A673 (cell line): Measurements from ENCODE around the gene SUPT3H. TPM values are rescaled to one million over a fixed set of nuclear protein-coding genes. Genes with fewer than 3 reads are reported as not detected.

ENCODE experiments used
- BruUV-seq: library from RNA; stranded (reverse); fragments of 400-500 nt; replicated peaks from 2 replicates; lab custom pipeline; 2021; lab: Mats Ljungman, UMichigan
- CTCF ChIA-PET: fragments of 300-600 bp; sonication (Branson Sonifier 250); formaldehyde crosslinking; loops from one replicate; lab custom pipeline; 2022; ENCODE audit warnings: antibody characterized with exemption; lab: Charles Lee
- POLR2A ChIA-PET: fragments of 300-600 bp; sonication (Branson Sonifier 250); formaldehyde crosslinking; loops from one replicate; lab custom pipeline; 2022; ENCODE audit warnings: antibody characterized with exemption; ENCODE audit not compliant: low non-redundant PET; lab: Charles Lee
- DNase-seq: peaks from one replicate; pipeline ENCODE4 v3.0.0-alpha.2; 2015; ENCODE audit warnings: low spot score
- H3K27ac ChIP-seq: fragments of 200-600 bp; sonication (generic); 2 replicates; pipeline ENCODE4 v1.5.1; 2016; ENCODE audit warnings: mixed run types, low read depth, mild to moderate bottlenecking, mixed read lengths, antibody characterized with exemption, low read length; ENCODE audit not compliant: poor library complexity, severe bottlenecking
- H3K27me3 ChIP-seq: fragments of 200-600 bp; sonication (generic); replicated peaks from 2 replicates; pipeline ENCODE4 v1.6.1; 2017; ENCODE audit warnings: mixed run types, low read depth, mild to moderate bottlenecking, mixed read lengths, antibody characterized with exemption, low read length; ENCODE audit not compliant: insufficient read depth, poor library complexity
- H3K36me3 ChIP-seq: fragments of 200-600 bp; sonication (generic); 2 replicates; pipeline ENCODE4 v1.6.1; 2016; ENCODE audit warnings: mixed run types, mild to moderate bottlenecking, mixed read lengths, antibody characterized with exemption, low read length; ENCODE audit not compliant: insufficient read depth, poor library complexity, severe bottlenecking
- H3K4me1 ChIP-seq: fragments of 200-600 bp; sonication (generic); 2 replicates; pipeline ENCODE4 v1.6.1; 2017; ENCODE audit warnings: mixed run types, mild to moderate bottlenecking, mixed read lengths, antibody characterized with exemption, low read length; ENCODE audit not compliant: insufficient read depth, poor library complexity, severe bottlenecking
- H3K4me3 ChIP-seq: fragments of 200-600 bp; sonication (generic); 2 replicates; pipeline ENCODE4 v1.5.1; 2016; ENCODE audit warnings: low read depth, mixed run types, mild to moderate bottlenecking, mixed read lengths, low read length; ENCODE audit not compliant: poor library complexity, severe bottlenecking
- H3K9me3 ChIP-seq: fragments of 200-600 bp; sonication (generic); 2 replicates; pipeline ENCODE4 v1.6.1; 2016; ENCODE audit warnings: mixed run types, low read depth, mild to moderate bottlenecking, mixed read lengths, antibody characterized with exemption, low read length; ENCODE audit not compliant: poor library complexity, severe bottlenecking
- EZH2 ChIP-seq: fragments of 200-600 bp; sonication (generic); IDR thresholded peaks from 2 replicates; pipeline ENCODE4 v1.6.1; 2017; ENCODE audit warnings: borderline replicate concordance, low read depth, mild to moderate bottlenecking, mixed read lengths, antibody characterized with exemption, low read length; ENCODE audit not compliant: poor library complexity, severe bottlenecking
- intact Hi-C: fragments of 100-400 bp; cut with micrococcal nuclease; formaldehyde crosslinking; loops from one replicate; pipeline ENCODE4 v1.10.0; 2022; ENCODE audit not compliant: unreplicated experiment
- total RNA-seq: library from RNA; stranded (reverse); gene quantifications from 2 replicates; pipeline ENCODE4 v1.2.3, GENCODE V29; 2021
- TF ChIP-seq, protein P1 (sequence below): fragments of 300-800, 200-600 bp; sonication (generic); conservative IDR thresholded peaks from 2 replicates; pipeline ENCODE4 v1.5.1; 2017; ENCODE audit warnings: low read depth, mild to moderate bottlenecking, antibody characterized with exemption, low read length, moderate library complexity, mixed read lengths

Gene SUPT3H
- total RNA-seq, 1 experiment from 2014 or later, result 10.8 TPM

DNA sequence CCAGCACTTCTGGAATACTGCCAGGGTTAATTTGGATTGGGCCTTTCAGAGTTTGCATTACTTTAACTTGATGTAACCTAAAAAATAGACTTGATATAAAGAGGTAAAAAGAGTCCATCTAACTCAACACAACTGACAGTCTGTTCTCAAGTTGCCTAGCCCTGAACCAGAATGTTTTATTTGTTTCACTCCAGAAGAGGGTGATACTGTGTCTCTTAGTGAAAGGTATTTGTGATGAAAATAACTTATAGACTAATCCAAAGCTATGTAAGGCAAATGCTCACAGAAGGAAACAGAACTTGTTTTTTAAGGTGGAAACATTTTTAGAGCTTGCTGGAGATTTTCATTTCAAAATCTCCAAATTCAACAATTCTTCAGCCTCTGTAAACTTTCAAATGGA is 518.7 kb downstream of the SUPT3H start:
- TF ChIP-seq EZH2, result no peak
- TF ChIP-seq, protein P1, sequence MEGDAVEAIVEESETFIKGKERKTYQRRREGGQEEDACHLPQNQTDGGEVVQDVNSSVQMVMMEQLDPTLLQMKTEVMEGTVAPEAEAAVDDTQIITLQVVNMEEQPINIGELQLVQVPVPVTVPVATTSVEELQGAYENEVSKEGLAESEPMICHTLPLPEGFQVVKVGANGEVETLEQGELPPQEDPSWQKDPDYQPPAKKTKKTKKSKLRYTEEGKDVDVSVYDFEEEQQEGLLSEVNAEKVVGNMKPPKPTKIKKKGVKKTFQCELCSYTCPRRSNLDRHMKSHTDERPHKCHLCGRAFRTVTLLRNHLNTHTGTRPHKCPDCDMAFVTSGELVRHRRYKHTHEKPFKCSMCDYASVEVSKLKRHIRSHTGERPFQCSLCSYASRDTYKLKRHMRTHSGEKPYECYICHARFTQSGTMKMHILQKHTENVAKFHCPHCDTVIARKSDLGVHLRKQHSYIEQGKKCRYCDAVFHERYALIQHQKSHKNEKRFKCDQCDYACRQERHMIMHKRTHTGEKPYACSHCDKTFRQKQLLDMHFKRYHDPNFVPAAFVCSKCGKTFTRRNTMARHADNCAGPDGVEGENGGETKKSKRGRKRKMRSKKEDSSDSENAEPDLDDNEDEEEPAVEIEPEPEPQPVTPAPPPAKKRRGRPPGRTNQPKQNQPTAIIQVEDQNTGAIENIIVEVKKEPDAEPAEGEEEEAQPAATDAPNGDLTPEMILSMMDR, result peak; percentile 37; the same call in 1 of the 2 replicates
- Histone ChIP-seq H3K4me1 (peaks cover 42% of the 10 kb centered on the region), H3K9me3 (no peaks in the 10 kb centered on the region), H3K27me3 (no peaks in the 10 kb centered on the region), H3K36me3 (no peaks in the 10 kb centered on the region), H3K27ac (no peak overlapping the region), H3K4me3 (no peak overlapping the region)
- no TSS peak for BruUV-seq
- ChIA-PET CTCF (no interaction called here), POLR2A (no interaction called here)
- DNase-seq, result peak; percentile 9
- intact Hi-C loops, result loop anchor here (5.0 kb wide), 1 partner anchor 518 kb away; the partner anchor contains the start of gene SUPT3H

DNA sequence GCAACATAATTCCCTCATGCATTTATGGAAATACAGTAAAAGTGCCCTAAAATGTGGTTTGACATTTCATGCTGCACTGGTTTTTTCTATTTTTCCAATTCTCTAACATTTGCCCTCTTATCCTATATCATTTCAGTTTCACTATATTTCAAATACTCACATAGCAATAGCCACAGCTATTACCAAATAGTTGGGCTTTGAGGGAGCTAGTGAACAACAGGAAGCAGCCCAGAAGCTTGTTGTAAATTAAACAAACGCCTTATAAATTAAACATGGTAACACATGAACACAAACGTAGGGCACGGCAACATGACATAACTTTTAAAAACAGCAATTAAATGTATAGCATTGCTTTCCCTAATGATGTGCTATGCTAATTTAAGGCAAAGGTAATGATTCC is 521.3 kb downstream of the SUPT3H start:
- Histone ChIP-seq H3K36me3 (no peaks in the 10 kb centered on the region), H3K9me3 (no peaks in the 10 kb centered on the region), H3K4me1 (peaks cover 42% of the 10 kb centered on the region), H3K4me3 (peak overlapping the region; percentile 9), H3K27ac (peak overlapping the region; percentile 60), H3K27me3 (no peaks in the 10 kb centered on the region)
- TF ChIP-seq, protein P1, result no peak
- no peak for TF ChIP-seq EZH2
- ChIA-PET CTCF (interaction anchor here (1.0 to 1.9 kb wide), 2 partner anchors 201 to 381 kb away, joined by 4 to 8 read pairs; no protein-coding TSS in a partner anchor), POLR2A (interaction anchor here (0.6 kb wide), 1 partner anchor 452 kb away, joined by 10 read pairs; no protein-coding TSS in a partner anchor)
- intact Hi-C loops, result loop anchor here (5.0 kb wide), 1 partner anchor 521 kb away; the partner anchor contains the start of gene SUPT3H
- no TSS peak for BruUV-seq
- DNase-seq, result peak; percentile 52

DNA sequence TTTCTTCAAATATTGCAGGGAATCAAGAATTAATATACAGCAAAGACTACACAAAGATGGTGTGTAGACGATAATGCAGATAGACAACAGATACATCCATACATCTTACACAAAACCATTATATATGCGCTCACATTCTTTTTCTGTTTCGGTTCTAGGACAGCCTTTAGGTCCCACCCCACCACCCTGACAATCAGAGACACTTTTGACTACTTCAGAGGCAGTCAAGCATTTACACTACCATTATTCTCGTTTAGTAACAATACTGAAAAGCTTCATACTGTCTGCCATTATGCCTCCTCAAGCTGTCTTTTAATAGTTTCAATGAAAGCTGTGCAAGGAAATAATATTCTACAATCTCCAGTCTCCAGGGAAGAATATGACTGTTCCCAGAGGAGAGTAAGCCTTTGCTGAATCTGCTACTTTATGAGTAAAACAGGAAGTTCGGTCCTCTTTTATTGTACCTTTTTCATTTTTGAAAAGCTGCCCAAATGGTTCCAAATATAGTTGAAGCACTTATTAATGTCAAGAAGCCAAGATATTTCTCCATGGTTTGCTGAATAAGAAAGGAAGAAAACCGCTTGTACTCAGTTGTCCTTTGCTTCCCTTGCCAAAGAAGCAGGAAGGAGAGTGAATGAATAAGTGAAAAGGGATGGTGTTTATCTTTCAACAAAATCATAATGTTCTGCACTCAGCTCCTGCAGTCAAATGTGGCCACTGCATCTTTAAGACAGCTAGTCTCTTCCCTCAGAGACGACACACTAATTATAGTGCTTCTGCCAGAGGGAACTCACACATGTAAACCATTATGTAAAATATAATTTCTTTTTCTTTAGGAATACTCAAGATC is 521.9 kb downstream of the SUPT3H start:
- peak; percentile 93 for DNase-seq
- H3K27me3 ChIP-seq, result no peaks in the 10 kb centered on the region
- intact Hi-C loops, result loop anchor here (5.0 kb wide), 1 partner anchor 522 kb away; the partner anchor contains the start of gene SUPT3H
- H3K27ac ChIP-seq, result peak overlapping the region; percentile 60
- ChIA-PET CTCF (interaction anchor here (0.6 to 1.9 kb wide), 3 partner anchors 64 to 380 kb away, joined by 4 to 8 read pairs (median 7); no protein-coding TSS in a partner anchor), POLR2A (interaction anchor here (0.6 to 0.7 kb wide), 2 partner anchors 200 to 453 kb away, joined by 3 to 10 read pairs; no protein-coding TSS in a partner anchor)
- peaks cover 42% of the 10 kb centered on the region for H3K4me1 ChIP-seq
- no peaks in the 10 kb centered on the region for H3K36me3 ChIP-seq
- peak overlapping the region; percentile 9 for H3K4me3 ChIP-seq
- TF ChIP-seq EZH2, result no peak
- TF ChIP-seq, protein P1, result no peak
- H3K9me3 ChIP-seq, result no peaks in the 10 kb centered on the region
- no TSS peak for BruUV-seq
